Measurements from ENCODE around the gene TSPO2.

DNA sequence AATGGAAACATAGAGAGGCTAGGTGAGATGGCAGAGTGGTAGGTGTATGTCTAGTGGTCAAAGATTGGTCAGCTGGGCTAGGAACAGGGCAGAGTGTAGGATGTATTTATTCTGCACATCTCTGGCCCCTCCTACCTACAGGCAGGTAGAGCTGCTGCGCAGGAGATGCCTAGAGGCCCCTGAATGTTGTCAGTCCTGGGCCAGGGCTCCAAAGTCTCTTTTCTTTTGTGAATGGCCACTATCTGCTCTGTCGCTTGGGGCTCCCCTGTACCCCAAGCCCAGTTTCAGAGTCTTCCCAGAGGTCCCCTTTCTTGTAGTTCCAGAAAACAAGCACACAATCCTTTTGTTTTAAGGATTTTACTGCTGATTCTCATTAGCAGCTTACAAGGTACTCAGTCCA is 5.0 kb downstream of the TSPO2 start:
- TF ChIP-seq POLR2A (IDR thresholded peaks at IDR 0.05) (no peak), EP300 (IDR thresholded peaks at IDR 0.05) (no peak)
- TF ChIP-seq, protein P1, sequence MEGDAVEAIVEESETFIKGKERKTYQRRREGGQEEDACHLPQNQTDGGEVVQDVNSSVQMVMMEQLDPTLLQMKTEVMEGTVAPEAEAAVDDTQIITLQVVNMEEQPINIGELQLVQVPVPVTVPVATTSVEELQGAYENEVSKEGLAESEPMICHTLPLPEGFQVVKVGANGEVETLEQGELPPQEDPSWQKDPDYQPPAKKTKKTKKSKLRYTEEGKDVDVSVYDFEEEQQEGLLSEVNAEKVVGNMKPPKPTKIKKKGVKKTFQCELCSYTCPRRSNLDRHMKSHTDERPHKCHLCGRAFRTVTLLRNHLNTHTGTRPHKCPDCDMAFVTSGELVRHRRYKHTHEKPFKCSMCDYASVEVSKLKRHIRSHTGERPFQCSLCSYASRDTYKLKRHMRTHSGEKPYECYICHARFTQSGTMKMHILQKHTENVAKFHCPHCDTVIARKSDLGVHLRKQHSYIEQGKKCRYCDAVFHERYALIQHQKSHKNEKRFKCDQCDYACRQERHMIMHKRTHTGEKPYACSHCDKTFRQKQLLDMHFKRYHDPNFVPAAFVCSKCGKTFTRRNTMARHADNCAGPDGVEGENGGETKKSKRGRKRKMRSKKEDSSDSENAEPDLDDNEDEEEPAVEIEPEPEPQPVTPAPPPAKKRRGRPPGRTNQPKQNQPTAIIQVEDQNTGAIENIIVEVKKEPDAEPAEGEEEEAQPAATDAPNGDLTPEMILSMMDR (IDR thresholded peaks at IDR 0.05) = no peak

All from tibial nerve (tissue), 4 donors.